GM21576 (cell line): ENCODE data around the gene OGFOD1.

Source experiments
- ATAC-seq: cut with Tn5 transposase; IDR thresholded peaks from one replicate; pipeline ENCODE4 v1.9.1; 2021; ENCODE audit warnings: mild to moderate bottlenecking, moderate library complexity; ENCODE audit not compliant: unreplicated experiment

OGFOD1 gene

DNA sequence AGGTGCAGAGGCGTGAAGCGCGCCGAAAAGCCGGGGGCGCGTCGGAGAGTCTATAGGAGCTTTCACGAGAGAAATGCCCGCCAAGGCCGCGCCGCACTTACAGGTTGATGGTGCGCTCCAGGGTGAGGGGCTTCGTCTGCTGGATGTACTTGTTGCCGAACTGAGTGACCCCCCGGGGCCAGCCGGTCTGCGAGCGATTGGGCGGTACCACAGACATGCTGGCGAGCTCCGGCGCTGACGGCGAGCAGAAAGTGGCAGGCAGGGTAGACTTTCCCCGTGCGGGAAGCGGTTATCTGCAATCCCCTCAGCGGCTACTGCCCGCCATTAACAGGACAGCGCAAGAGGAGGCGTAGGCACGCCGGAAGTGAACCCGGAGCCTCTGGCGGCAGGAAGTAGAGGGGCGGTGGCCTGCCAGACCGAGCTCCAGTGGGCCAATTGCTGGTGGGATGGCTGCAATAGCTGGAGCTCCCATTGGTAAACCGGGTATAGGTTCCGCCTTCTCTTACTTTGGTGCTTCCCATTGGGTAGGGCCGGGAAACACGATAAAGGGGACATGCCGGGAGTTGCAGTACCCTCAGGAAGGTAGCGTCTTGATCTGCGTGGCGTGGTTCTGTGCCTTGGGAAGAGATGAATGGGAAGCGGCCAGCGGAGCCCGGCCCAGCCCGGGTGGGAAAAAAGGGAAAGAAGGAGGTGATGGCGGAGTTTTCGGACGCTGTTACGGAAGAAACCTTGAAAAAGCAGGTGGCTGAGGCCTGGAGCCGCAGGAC lies at the start of gene OGFOD1, which contains the start of gene NUDT21:
Gene OGFOD1, plus strand, starts transcription at position 569 of the 767 bp plus-strand sequence. Its CDS starts 59 bp downstream, at position 628.
Gene NUDT21, minus strand, starts transcription at position 347 of the 767 bp plus-strand sequence. Its CDS starts 130 bp downstream, at position 217.
- peak; percentile 98 for ATAC-seq

DNA sequence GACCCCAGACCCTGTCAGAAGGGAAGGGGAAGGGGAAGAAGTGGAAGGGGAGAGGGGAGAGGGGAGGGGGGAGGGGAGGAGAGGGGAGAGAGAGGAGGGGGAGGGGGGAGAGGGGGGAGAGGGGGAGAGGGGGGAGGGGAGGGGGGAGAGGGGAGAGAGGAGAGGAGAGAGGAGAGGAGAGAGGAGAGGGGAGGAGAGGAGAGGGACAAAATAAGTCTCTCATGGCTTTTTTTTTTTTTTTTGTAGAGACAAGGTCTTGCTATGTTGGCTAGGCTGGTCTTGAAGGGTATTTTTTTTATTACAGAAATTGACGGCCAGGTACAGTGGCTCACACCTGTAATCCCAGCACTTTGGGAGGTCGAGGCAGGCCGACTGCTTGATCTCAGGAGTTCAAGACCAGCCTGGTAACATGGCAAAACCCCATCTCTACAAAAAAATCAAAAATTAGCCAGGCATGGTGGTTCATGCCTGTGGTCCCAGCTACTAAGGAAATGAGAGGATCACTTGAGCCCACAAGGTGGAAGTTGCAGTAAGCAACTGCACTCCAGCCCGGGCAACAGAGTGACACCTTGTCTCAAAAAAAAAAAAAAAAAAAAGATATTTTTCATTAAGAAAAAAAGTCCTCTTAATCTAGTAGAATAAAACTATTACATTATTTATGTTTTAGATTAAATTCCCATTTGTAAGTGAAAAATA lies 45.2 kb upstream of the OGFOD1 start:
- no peak for ATAC-seq

DNA sequence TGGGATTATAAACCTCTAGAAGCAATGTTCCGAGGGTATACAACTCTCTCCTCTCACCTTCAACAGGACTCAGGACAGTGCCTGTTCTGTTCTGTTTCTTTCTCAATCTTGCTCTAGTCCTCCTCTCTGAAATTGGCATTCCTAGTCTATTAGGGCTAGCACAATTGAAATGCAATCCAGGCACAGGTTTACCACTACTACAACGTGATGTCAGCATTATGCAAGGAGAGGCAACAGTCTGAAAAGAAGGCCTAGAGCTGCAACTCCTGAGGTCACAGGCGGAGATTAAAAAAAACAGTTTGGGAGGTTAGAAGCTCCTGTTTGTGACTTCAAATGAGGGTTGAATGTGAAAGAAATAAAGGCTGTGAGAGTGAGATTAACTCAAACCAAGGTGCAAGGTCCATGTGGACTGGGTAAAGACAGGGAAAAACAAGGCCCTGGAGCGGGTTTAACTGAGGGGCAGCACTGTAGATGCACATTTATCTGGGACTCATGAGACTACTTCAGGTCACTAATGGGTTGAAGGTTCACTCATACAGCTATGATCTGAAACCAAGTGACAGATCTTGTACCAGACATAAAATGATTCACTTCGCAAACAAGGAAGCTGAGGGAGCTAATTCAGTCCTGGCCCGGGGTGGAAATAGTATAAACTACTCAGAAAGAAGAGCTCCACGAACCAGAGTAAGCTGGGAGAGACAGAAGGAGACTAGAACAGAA lies 42.8 kb upstream of the OGFOD1 start:
- ATAC-seq, result no peak

DNA sequence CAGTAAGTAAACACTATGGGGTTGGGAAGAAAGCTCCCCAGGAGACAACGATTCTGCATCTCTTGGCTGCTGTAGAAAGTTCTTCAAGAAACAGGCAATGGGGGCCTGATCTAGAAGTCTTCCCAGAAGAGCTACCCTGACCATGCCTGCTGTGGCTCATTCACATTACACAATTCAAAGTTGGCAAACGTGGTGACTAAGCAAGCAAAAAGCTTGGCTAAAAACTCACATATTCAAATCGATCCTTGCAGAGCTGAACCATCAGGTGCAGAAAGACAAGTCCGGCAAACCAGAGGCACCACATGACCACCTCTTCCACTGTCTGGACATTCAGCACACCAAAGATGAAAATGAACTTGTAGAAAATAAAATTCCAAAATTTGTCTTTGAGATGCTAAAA lies 42.2 kb upstream of the OGFOD1 start:
- ATAC-seq, result no peak

DNA sequence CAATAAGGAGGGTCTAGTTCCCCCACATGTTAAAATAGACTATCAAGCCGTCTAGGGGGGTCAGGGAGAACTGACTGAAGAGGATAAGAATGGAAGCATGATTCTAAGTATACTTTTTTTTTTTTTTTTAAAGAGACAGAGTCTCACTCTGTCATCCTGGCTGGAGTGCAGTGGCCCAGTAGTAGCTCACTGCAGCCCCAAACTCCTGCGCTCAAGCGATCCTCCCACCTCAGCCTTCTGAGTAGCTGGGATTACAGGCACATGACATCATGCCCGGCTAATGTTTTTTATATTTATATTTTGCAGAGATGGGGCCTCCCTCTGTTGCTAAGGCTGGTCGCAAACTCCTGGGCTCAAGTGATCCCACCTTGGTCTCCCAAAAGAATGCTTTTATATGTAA lies 40.2 kb upstream of the OGFOD1 start:
- no peak for ATAC-seq

DNA sequence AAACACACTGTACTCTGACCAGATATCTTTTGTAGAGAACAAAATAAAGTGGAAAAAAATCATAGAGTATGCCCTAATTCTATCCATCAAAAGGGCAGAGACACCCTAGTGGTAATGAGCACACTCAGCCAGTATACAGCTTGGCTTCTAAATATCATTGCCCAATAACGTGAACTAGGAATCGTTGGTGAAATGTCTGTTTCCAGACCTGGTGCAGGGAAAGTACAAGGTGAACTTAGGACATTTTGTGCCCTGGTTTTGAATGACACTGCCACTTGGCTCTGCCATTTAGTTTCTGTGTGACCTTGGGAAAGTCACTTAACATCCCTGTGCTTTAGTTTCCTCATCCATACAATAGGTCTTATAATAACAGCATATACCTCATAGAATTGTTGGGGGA lies 39.7 kb upstream of the OGFOD1 start:
- no peak for ATAC-seq

DNA sequence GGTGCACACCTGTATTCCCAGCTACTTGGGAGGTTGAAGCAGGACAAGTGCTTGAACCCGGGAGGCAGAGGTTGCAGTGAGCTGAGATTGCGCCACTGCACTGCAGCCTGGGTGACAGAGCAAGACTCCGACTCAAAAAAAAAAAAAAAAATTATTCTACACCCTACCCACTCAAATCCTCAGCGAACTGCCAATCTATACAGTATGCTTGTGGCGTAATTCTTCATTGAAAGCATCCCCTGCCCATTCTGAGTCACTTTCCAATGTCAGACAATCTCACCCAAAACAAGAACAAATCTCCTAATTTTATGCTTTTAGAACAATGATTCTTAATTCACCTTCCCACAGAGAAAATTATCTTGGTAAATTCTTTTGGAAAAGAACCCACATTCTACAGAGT lies 38.0 kb upstream of the OGFOD1 start:
- no peak for ATAC-seq

DNA sequence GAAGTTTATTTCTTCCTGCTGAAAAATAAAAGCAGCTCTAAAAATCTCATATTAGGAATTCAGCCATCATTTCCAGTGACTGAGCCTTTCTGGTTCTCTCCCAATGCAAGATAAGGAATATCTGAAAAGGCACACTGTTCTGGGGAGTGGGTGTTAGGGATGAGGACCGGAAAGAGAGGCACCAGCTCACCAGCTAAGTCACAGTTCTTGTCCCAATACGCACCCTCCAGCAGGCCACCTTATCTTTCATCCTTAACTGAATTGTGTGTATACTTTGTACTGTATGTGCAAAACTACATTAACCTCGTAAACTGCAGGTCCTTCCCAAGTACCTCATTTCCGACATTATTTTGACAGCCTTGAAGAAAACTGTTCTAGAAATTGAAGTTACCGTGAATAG lies 37.0 kb upstream of the OGFOD1 start:
- ATAC-seq, result no peak

DNA sequence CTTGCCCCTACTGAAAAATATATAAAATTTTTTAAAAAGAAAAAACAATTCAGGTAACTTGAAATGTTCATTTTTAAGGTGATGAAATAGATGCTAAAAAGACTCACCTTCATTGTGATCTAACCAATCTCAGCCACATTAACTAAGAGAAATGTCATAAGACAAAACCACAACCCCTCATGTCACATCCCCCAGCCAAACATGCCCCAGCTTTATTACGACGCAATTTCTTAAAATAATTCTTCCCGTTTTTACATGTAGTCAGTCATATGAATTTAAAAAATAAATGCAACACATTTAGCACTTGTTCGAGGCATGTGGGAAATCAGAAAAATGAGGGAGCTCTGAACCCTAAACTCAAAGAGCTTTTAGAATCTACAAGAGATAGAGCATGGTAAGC lies 35.5 kb upstream of the OGFOD1 start:
- no peak for ATAC-seq

DNA sequence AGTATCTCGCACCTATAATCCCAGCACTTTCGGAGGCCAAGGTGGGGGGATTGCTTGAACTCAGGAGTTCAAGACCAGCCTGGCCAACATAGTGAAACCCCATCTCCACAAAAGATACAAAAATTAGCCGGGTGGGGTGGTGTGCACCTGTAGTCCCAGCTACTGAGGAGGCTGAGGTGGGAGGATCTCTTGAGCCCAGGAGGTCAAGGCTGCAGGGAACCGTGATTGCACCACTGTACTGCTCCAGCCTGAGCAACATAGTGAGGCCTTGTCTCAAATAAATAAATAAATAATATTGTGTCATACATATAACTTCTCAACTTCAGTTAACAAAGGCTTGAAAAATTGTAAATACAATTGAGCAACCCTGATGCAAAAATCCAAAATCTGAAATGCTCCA lies 34.2 kb upstream of the OGFOD1 start:
- ATAC-seq, result no peak

DNA sequence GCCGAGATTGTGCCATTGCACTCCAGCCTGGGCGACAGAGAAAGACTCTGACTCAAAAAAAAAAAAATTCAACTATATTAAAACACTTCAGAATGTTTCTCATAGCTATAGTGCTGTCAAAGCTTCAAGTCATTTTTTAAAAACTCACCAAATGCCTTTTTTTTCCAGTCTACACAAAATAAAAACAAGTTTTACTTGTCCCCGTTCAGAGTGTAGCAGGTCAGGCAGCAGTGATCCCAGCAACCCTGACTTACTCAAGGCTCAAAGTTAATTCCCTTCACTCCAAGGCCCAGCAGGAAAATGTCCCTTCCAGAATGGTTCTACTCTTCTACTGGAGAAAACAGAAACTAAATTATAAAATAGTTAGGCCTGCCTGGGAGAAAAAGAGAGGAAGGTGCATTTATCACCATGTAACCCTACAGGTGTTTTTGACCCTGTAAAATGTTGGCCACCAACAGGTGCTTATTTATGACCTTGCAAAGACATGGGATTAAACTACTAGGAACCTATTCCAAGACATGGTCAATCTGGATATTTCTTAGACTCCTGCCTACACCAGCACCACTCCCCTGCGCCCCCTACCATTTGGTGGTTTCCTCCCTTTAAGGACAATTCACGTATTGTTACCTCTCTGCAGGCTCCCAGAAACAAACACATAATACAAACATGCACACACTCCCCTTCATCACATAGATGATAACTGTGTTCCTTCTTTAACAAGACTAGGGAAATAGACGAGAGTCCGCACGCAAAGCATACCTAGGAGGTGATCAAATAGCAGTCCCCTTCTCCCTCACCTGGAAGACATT lies 31.4 kb upstream of the OGFOD1 start:
- ATAC-seq, result no peak

DNA sequence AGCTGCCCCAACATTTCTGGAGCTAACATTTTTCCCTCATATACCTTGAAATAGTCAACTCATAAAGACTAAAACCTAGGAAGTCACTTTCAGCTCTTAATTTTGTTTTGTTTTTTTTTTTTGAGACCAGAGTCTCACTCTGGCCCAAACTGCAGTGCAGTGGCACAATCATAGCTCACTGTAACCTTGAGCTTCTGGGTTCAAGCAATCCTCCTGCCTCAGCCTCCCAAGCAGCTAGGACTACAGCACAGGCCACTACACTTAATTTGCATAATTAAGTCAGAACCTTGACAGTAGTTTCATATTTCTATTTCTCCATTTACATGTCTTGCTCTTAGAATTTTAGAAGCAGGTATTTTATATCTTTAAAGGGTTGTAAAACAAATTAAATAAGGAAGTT lies 30.7 kb upstream of the OGFOD1 start:
- no peak for ATAC-seq

DNA sequence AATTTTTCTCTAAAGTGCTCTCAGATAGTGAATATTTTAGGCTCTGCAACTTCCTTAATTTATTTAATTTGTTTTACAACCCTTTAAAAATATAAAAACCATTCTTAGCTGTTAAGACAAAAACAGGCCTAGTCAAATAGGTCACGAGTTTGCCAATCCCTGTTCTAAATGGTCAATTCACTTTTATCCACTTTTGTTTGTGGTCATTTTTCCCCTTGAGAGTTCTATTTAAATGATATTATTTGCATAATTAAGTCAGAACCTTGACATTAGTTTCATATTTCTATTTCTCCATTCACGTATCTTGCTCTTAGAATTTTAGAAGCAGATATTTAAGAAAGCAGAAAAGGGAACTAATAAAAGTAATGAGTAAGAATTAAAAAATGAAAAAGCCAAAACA lies 30.0 kb upstream of the OGFOD1 start:
- ATAC-seq, result no peak

DNA sequence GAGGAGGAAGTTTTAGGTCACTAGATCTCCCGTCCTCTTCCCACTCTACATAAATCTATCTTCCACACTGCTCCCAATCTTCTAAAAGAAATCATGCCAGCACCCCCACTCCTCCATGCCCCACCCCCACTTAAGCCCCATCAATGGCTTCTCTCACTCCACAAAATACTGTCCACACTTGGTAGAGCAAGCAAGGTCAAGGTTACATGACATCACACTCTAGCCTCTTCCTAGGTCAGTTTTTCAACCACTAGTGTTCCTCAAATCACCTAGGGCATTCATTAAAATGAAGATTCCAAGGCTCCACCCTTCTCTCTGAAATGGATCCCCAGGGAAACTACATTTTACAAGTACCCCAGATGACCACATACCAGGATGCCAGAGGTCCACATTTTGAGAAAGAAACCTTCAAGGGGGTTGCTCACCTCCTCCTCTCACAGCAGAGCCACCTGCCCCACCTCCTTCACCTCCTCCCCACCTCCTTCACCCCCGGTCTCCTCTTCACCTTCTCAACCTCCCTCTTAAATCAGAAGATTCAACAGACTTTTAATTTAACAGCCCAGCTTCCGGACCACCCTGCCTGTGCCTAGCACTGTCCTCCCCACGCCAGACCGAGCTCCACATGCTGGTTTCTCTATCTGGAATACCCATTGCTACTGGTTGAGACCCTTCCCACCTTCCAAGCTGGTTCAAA lies 29.2 kb upstream of the OGFOD1 start:
- no peak for ATAC-seq

DNA sequence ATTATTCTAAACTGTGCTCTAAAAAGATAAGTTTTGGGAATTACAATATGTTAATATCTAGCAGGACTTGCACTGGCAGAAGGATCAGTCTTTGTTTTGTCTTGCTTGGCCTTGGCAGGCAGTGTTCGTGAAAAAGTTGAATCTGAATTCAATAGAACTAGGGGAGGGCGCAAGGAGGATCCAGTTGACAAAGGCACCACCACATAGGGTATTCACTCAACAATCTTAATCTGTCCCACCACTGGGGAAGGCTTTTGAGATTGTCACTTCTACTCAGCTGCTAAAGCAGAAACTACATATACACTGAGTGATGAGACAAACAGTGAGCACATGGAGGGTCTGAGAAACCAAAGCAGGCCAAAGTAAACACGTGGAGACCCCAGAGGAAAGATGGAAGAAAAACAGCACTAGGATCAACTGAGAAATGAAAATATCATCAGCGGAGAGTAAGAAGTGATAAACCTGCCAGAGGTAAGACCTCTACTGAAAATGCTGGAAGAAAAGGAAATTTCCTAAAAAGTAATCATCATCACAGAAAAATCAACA lies 28.4 kb upstream of the OGFOD1 start:
- ATAC-seq, result no peak

DNA sequence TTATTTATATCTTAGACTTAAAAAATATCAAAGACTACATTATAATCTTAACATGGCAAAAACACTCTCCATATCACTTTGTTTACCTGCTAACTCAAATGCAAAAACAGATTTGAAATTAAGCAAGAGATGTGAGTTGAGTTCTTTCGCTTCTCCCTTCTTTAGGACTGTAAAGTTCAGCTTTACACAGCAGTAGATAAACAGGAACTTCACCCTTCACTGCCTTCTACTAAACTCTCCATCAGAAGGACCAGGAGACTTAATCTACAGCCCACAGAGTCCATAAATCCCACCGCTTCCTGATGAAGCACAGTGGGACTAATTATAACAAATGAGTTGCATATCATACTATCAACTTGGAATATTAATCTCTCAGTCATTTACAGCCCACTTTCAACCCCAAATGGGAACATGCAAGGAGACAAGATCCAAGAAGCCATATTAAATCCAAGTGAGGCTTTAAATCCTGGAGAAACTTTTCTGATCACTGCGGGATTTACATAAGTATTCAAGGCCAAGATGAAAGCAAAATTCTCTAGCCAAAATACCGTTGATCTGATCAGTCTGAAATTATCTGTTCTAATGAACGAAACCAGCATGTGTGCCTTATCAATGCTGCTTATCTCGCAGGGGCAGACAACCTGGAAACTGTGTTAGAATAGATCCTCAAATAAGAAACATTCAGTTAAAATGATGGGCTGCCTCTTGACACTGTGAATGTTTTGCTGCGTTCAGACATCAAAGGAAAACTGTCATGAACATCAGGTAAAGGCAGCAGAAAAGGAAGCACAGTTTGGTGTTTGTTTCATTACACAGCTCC lies 27.6 kb upstream of the OGFOD1 start:
- peak; percentile 27 for ATAC-seq

DNA sequence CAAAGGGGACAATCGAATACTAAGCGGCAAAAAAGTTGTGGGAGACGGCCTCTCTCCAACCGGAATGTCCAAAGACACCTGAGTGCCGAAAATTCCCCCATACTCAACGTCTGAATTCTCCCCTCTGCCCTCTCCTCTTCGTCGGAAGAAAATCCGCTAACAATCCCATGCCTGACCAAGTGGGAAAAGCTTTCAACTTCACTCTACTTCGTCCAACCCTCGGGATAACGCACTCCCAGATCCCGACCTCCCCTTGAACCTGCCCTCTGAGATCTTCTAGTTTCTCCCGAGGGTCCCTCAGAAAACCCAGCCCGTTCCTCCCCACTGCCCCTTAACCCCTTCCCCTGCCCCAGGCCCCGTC lies 27.0 kb upstream of the OGFOD1 start:
- ATAC-seq, result no peak

DNA sequence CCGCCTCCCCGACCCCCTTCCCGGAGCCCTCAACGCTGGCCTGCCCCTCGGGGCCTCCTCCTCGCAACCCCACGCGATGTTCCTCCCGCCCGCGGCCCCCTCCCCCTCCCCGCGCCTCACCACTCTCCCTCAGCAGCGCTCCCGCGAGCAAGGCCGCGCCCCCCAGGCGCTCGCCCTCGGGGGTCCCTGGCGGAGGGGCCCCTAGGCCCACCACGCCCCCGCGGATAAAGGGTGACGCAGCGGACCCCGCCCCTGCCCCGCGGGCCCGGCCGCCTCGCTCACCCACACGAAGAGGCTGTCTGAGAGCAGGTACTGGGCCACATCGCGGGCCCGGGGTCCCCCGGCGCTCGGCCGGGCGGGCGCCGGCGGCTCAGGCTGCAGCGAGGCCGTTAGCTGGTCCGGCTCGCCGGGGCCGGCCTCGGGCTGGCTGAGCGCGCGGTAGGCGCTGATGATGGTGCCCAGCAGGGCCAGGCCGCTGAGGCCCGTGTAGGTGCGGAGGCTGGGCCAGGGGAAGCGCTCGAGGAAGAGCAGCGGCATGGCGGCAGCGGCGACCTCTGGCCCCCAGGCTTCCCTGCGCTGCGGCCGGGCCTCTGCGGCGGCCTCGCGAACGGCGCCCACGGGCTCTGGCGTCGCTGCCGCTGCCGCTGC lies 26.4 kb upstream of the OGFOD1 start:
- peak; percentile 23 for ATAC-seq

DNA sequence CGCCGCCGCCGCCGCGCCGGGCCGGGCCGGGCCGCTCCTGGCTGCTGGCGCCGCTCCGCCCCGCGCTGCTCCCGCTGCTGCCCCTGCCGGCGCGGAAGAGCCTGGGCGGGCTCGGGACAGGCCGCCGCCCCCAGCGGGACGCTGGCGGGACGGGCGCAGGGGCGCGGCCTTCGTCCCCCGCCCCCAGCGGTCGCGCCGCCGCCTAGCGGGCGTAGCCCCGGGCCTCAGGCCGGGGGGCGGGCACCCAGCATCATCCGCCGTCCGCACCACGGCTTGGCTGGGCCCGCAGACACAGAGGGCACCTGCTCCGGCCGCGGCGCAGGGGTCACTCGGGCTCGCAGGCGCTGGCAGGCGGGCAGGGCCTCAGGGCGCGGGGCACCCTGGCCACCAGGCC lies 25.9 kb upstream of the OGFOD1 start, which contains the start of gene AMFR:
Gene AMFR, minus strand, starts transcription at position 107 of the 394 bp plus-strand sequence. CDS start 218 bp downstream, outside the sequence.
- ATAC-seq, result peak; percentile 75
